Stimulated activated naive CD4-positive, alpha-beta T cell treated with Interleukin-2 at 50 U/mL for 16 hours (primary cell): Measurements from ENCODE around the gene SEPTIN5.

ENCODE experiments used
- DNase-seq: peaks from one replicate; lab custom pipeline; 2025; lab: John Stamatoyannopoulos, UW

Gene SEPTIN5

GRCh38 chr22:19733755-19734154 is 19.5 kb downstream of the SEPTIN5 start:
- DNase-seq = no peak

- no peak for DNase-seq
These were observed 19.9 kb downstream of the SEPTIN5 start for GRCh38 chr22:19734163-19734562.

GRCh38 chr22:19734837-19735382 is 20.6 kb downstream of the SEPTIN5 start:
- no peak for DNase-seq

DNA sequence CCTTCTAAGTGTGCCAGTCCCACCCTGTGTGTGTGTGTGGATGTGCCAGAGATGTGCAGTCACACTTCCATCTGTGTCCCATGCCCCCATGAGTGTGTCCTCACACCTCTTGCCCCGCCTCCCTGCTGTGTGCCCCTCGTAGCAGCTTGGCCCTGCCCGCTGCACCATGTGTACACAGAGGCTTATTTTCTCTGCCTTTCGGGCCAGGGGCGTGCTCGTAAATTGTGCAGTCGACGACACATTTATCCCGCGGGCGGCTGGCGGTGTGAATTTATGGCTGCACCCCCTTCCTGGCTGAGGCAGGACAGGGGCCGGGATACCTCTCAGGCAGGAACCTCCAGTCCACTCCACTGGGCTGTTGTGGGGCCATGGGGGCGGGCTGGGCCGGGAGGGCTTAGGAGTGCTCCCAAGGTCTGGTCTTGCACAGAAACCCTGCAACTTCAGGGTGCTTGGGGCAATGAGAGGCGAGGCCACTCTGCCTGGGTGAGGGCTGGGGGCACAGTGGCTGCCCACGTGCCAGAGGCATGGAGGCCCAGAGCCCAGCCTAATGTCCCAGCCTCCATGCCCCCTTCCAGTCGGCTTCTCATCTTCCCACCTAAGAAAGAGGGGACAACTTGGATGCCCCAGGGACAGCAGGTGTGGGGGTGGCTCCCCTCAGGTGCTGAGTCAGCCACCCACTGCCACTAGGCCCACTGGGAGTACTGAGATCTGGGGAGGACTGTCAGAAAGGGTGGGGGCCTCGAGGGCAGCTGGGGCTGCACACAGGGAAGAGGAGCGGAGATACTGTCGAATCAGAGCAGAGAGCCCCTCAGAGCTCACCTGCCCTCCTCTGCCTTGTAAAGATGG is 21.6 kb downstream of the SEPTIN5 start:
- no peak for DNase-seq

DNA sequence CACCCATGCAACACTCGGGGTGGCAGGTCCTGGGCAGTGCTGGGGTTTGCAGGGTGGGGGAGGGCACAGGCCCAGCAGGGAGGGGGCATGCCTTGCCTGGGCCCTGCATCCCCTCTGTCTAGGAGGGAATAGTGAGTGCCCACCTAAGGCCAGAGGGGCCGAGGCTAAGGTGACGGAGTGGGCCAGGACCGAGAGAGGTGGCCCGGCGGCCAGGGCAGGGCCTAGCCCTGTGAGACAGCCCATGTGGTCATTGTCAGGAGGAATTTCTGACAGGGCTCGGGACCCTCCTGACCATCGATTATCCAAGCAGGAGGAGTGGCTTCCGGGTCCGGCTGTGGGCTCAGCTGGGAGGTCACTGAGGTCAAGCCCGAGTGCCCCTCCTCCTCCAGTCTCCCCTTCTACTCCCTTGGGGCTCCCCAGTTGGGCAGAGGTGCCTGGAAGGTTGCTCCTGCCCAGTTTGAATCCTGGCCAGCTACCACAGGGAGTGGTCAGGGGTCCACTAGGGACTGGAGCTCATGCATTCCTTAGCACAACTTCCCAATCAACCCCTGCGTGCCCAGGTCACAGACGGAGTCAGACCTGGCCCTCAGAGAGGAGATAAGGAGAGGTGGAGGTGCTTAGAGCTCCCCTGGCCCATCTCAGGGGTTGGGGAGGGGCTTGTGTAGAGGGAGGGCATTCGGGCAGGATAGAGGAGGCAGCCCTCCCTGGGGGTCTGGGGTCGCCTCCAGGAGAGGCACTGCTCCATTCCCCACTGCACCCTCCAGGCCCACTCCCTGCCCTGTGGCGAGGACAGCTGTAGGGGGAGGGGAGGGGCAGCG is 23.8 kb downstream of the SEPTIN5 start:
- DNase-seq = no peak

DNA sequence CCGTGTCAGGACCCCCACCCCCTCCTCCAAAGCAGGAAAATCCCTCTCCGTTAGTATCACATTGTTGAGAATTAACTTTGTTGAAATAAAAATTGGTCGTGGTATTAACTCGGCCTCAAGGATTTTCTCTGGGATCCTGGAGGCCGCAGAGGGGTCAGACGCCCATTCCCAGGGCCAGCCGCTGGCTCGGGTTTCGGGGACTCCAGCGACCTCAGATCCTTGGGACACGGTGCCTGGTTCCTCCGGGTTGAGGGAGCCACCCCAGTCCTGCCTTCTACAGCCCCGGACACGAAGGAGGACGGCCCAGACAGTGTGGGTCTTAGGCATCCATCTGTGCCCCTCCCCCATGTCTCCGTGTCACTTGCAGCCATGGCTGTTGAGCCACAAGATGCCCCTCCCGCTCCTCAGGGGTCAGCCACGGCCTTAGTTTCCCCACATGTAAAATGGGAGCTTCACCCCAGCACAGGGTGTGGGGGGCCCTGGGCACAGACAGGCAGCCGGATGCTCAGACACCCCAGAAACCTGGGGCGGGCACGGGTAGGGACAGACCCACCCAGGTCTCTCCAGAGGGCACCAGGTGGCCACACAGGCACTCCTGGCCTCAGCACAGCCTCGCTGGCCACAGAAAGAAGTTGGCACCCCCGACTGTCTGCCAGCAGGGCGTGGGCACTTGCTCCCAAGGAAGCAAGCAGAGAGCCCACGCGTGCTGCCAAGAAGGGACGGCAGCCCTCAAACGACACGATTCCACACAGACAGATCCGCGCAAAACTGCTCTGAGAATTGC is 24.6 kb downstream of the SEPTIN5 start:
- no peak for DNase-seq

DNA sequence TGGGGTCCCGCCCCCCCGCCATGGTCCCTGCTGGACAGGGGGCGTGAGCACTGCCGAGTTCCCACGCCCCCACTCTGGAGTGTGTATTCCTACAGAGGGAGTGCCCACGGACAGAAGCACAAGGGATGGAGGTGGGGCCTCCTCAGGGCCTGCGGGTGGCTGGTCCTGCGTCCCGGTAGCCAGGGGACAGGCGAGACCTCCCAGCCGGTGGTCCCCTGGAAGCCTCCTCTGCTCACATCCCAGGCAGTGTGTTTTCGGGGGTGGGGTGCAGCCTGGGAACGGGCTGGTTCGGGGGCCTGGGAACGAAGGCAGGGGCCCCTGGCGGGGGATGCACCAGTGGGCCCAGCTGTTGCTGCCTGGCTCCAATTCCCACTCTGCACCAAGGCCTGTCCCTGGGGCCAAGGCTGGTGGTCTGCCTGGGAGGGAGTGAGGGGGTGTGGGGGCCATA is 25.2 kb downstream of the SEPTIN5 start:
- DNase-seq = no peak

DNA sequence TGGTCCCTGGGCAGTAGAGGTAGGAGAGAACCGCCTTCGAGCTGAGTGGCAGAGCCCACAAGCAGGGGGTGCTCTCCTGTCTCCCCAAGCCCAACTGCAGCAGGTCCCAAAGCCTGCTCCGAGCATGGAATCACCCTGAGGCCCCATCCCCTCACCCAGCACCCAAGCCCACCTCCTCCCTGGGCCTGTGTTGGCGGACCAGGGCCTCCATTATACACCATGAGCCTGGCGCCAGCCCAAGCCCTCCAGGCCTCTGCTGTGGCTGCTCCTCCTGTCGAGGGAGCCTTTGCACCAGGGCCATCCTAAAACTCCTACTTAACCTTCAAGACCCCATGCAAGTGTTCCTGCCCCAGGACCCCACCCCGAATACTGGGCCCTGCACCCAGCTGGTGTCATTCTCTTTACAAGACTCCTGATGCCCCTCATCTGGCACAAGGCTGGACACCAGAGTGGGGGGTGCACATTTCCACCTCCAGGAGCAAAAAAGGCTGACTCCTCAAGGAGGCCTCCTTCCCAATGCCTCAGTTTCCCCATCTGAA is 25.7 kb downstream of the SEPTIN5 start:
- DNase-seq = no peak

GRCh38 chr22:19740586-19740985 is 26.3 kb downstream of the SEPTIN5 start:
- DNase-seq = no peak

GRCh38 chr22:19741053-19741452 is 26.8 kb downstream of the SEPTIN5 start:
- DNase-seq = no peak

- DNase-seq = no peak
These were observed 28.1 kb downstream of the SEPTIN5 start for GRCh38 chr22:19742160-19743066.

- no peak for DNase-seq
These were observed 28.8 kb downstream of the SEPTIN5 start for GRCh38 chr22:19743081-19743480.

GRCh38 chr22:19743651-19744050 is 29.3 kb downstream of the SEPTIN5 start:
- no peak for DNase-seq

DNA sequence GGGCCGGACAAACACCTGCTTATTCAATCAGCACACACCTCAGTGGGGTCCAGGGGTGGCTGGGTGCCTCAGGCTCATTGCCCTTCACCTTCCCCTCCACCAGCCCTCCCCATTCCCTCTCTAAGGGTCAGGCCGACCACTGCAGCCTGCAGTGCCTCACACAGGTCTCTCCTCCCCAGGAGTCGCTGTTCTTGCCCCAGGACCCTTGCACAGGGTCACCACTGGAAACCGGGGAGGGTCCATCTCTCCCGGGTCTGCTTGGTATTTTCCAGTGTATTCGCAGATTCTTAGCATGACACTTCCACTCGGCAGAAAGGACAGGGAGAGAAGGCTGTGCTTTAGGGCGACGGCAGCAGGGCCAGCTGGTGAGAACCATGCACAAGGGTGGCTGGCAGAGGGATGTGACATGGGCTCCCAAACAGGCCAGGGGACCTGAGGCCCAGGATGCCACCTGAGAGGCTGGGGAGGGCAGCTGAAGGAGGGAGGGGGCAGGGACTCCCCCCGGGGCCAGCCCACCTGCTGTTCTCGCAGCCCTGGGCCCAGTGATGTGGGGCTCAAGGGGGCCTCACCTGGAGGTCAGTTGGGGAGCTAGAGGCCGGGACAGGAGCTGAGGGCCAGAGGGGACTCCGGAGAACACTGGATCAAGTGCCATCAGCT is 30.2 kb downstream of the SEPTIN5 start:
- DNase-seq = no peak

- DNase-seq = no peak
These were observed 31.1 kb downstream of the SEPTIN5 start for GRCh38 chr22:19745155-19746101.

DNA sequence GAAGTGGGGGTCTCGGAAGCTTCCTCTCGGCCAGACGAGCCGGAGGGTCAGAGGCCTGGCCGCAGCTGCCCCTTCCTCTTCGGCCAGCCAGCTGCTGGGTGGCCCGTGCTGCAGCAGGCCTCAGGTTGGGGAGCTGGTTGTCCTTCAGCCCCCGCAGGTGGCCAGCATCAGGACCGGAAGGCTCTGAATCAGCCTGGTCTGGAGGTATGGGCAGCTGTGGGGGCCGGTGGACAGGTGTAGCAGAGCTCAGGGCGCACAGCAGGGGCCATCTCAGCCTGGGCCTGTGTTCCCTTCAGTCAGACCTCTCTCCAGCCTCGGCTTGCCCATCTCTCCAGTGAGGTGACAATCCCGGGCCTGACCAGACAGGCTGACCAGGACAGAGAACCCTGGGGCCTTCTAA is 32.4 kb downstream of the SEPTIN5 start:
- DNase-seq = no peak

- no peak for DNase-seq
These were observed 33.2 kb downstream of the SEPTIN5 start for GRCh38 chr22:19747551-19747950.

GRCh38 chr22:19748139-19748538 is 33.8 kb downstream of the SEPTIN5 start:
- DNase-seq = no peak
